Endodermal cell (in vitro differentiated cells): Measurements from ENCODE around the gene ANP32A. TPM values are rescaled to one million over a fixed set of nuclear protein-coding genes. Genes with fewer than 3 reads are reported as not detected.

Experiments
- DNase-seq: peaks from one replicate; pipeline ENCODE4 v3.0.0-alpha.2; 2017
- H3K27ac ChIP-seq: 2 replicates; pipeline ENCODE4 v1.5.1; 2013; ENCODE audit warnings: mild to moderate bottlenecking, low read depth, low read length, moderate library complexity
- H3K27me3 ChIP-seq: 2 replicates; pipeline ENCODE4 v1.6.1; 2013; ENCODE audit warnings: mild to moderate bottlenecking, low read length, moderate library complexity; ENCODE audit not compliant: insufficient read depth, control insufficient read depth, poor library complexity, severe bottlenecking
- H3K36me3 ChIP-seq: 2 replicates; pipeline ENCODE4 v1.7.0; 2013; ENCODE audit warnings: mild to moderate bottlenecking, low read length, moderate library complexity; ENCODE audit not compliant: control insufficient read depth, insufficient read depth
- H3K4me1 ChIP-seq: one replicate; pipeline ENCODE4 v1.7.0; 2013; ENCODE audit warnings: low read length; ENCODE audit not compliant: control insufficient read depth, insufficient read depth
- H3K4me3 ChIP-seq: 2 replicates; pipeline ENCODE4 v1.5.1; 2013; ENCODE audit warnings: mild to moderate bottlenecking, low read length, moderate library complexity
- H3K9ac ChIP-seq: 2 replicates; pipeline ENCODE4 v1.6.1; 2013; ENCODE audit warnings: mild to moderate bottlenecking, low read length, moderate library complexity; ENCODE audit not compliant: poor library complexity, severe bottlenecking; ENCODE audit errors: extremely low read depth
- H3K9me3 ChIP-seq: 2 replicates; pipeline ENCODE4 v1.6.1; 2013; ENCODE audit warnings: mild to moderate bottlenecking, low read length, moderate library complexity; ENCODE audit not compliant: control insufficient read depth
- H3K27ac Mint-ChIP-seq: 2 replicates; pipeline ENCODE4 v1.8.0; 2020; ENCODE audit warnings: mixed read lengths
- H3K27me3 Mint-ChIP-seq: 2 replicates; pipeline ENCODE4 v1.8.0; 2021; ENCODE audit warnings: mild to moderate bottlenecking, mixed read lengths; ENCODE audit not compliant: insufficient read depth
- H3K36me3 Mint-ChIP-seq: 2 replicates; pipeline ENCODE4 v1.8.0; 2020; ENCODE audit warnings: low read depth, mixed read lengths
- H3K4me1 Mint-ChIP-seq: 2 replicates; pipeline ENCODE4 v1.8.0; 2020; ENCODE audit warnings: mixed read lengths
- H3K4me3 Mint-ChIP-seq: 2 replicates; pipeline ENCODE4 v1.8.0; 2020; ENCODE audit warnings: mild to moderate bottlenecking, moderate library complexity, mixed read lengths
- H3K9me3 Mint-ChIP-seq: 2 replicates; pipeline ENCODE4 v1.8.0; 2020; ENCODE audit warnings: mild to moderate bottlenecking, mixed read lengths
- CTCF ChIP-seq: fragments of 200-600 bp; sonication (generic); conservative IDR thresholded peaks from 2 replicates; pipeline ENCODE4 v1.5.0; 2021; ENCODE audit warnings: antibody characterized with exemption, mild to moderate bottlenecking
- WGBS, 2 experiments: methylation state at CpG; one replicate each; pipeline versions ENCODE4 v1.1.5 to v1.1.7; 2013; ENCODE audit warnings: missing lambda C conversion rate in 2 of 2, mixed read lengths in 1 of 2; ENCODE audit not compliant: insufficient coverage in 1 of 2, insufficient read length in 1 of 2; 5-methylcytosine and 5-hydroxymethylcytosine counted together
- total RNA-seq, 2 donors: library from RNA; stranded (reverse); fragmentation: NEBNext Ultra II Directional in 1 of 2; extraction: Animal tissue kit (Norgen Biotek cat#: 25700) in 1 of 2; gene quantifications; 2 replicates in 1 of 2; 3 replicates in 1 of 2; pipeline ENCODE4 v1.2.1, GENCODE V29; 2021

The ANP32A gene
- total RNA-seq, 2 donors from 2014 or later, result 346 to 385 TPM

- H3K9me3 Mint-ChIP-seq, result no peaks in the 10 kb centered on the region
- Histone ChIP-seq H3K9ac (no peak overlapping the region), H3K9me3 (no peaks in the 10 kb centered on the region), H3K4me3 (no peak overlapping the region), H3K36me3 (peaks cover 50% of the 10 kb centered on the region), H3K27ac (no peak overlapping the region), H3K4me1 (peaks cover 57% of the 10 kb centered on the region), H3K27me3 (no peaks in the 10 kb centered on the region)
- no peaks in the 10 kb centered on the region for H3K27me3 Mint-ChIP-seq
- TF ChIP-seq CTCF, result no peak
- 83 to 90% methylated on average over 4 of the region's 4 CpGs for WGBS, 2 experiments
- H3K27ac Mint-ChIP-seq, result peak overlapping the region; percentile 48
- no peak overlapping the region for H3K4me3 Mint-ChIP-seq
- peaks cover 91% of the 10 kb centered on the region for H3K4me1 Mint-ChIP-seq
- peaks cover 11% of the 10 kb centered on the region for H3K36me3 Mint-ChIP-seq
- no peak for DNase-seq
Observed at GRCh38 chr15:68794307-68794706, 26.4 kb downstream of the ANP32A start.

GRCh38 chr15:68793776-68794175, 26.9 kb downstream of the ANP32A start:
- WGBS, 2 experiments, result 94 to 96% methylated on average over 6 of the region's 6 CpGs
- peak overlapping the region; percentile 47 for H3K27ac Mint-ChIP-seq
- peaks cover 47% of the 10 kb centered on the region for H3K36me3 ChIP-seq
- peaks cover 92% of the 10 kb centered on the region for H3K4me1 Mint-ChIP-seq
- TF ChIP-seq CTCF, result no peak
- H3K36me3 Mint-ChIP-seq, result peaks cover 11% of the 10 kb centered on the region
- H3K4me3 ChIP-seq, result no peak overlapping the region
- H3K9me3 Mint-ChIP-seq, result no peaks in the 10 kb centered on the region
- no peak overlapping the region for H3K4me3 Mint-ChIP-seq
- H3K9ac ChIP-seq, result no peak overlapping the region
- no peaks in the 10 kb centered on the region for H3K27me3 Mint-ChIP-seq
- H3K27ac ChIP-seq, result no peak overlapping the region
- no peaks in the 10 kb centered on the region for H3K9me3 ChIP-seq
- DNase-seq, result no peak
- peaks cover 61% of the 10 kb centered on the region for H3K4me1 ChIP-seq
- H3K27me3 ChIP-seq, result no peaks in the 10 kb centered on the region

- Histone ChIP-seq H3K4me1 (peaks cover 58% of the 10 kb centered on the region), H3K9ac (no peak overlapping the region), H3K27me3 (no peaks in the 10 kb centered on the region), H3K36me3 (peaks cover 42% of the 10 kb centered on the region), H3K9me3 (no peaks in the 10 kb centered on the region), H3K4me3 (no peak overlapping the region), H3K27ac (no peak overlapping the region)
- WGBS, 2 experiments, result 89 to 90% methylated on average over 14 of the region's 14 CpGs
- no peak overlapping the region for H3K4me3 Mint-ChIP-seq
- peak overlapping the region; percentile 47 for H3K27ac Mint-ChIP-seq
- H3K27me3 Mint-ChIP-seq, result no peaks in the 10 kb centered on the region
- H3K4me1 Mint-ChIP-seq, result peaks cover 94% of the 10 kb centered on the region
- DNase-seq, result peak; percentile 67
- TF ChIP-seq CTCF, result no peak
- H3K36me3 Mint-ChIP-seq, result peaks cover 11% of the 10 kb centered on the region
- H3K9me3 Mint-ChIP-seq, result no peaks in the 10 kb centered on the region
Observed at GRCh38 chr15:68792901-68793766, 27.6 kb downstream of the ANP32A start.
